Spleen (tissue), 11 donors: ENCODE data around the gene COL23A1. TPM values are rescaled to one million over a fixed set of nuclear protein-coding genes. Genes with fewer than 3 reads are reported as not detected.

ENCODE experiments used
- DNase-seq: peaks from one replicate; pipeline ENCODE4 v3.0.0-alpha.2; 2020
- H3K27ac ChIP-seq, 8 donors: fragments of 200-600 bp; sonication (generic) in 7 of 8; 1 replicate in 4 of 8; 2 replicates in 4 of 8; pipeline versions ENCODE4 v1.5.0 to v1.8.0; 2016 to 2021; ENCODE audit warnings: inconsistent platforms in 4 of 8, mild to moderate bottlenecking in 4 of 8, moderate library complexity in 1 of 8
- H3K27me3 ChIP-seq, 7 donors: fragments of 200-600 bp; sonication (generic) in 6 of 7; replicated peaks in 1 of 7; 1 replicate in 4 of 7; 2 replicates in 3 of 7; pipeline versions ENCODE4 v1.5.0 to v1.8.0; 2016 to 2021; ENCODE audit warnings: inconsistent platforms in 3 of 7, mild to moderate bottlenecking in 1 of 7
- H3K36me3 ChIP-seq, 6 donors: fragments of 200-600 bp; sonication (generic) in 5 of 6; 1 replicate in 4 of 6; 2 replicates in 2 of 6; pipeline versions ENCODE4 v1.5.0 to v1.8.0; 2016 to 2021; ENCODE audit warnings: inconsistent platforms in 2 of 6
- H3K4me1 ChIP-seq, 6 donors: fragments of 200-600 bp; sonication (generic) in 5 of 6; 1 replicate in 3 of 6; 2 replicates in 3 of 6; pipeline versions ENCODE4 v1.5.0 to v1.8.0; 2016 to 2021; ENCODE audit warnings: inconsistent platforms in 3 of 6
- H3K4me3 ChIP-seq, 8 donors: fragments of 200-600 bp; sonication (generic) in 7 of 8; 1 replicate in 4 of 8; 2 replicates in 4 of 8; pipeline versions ENCODE4 v1.5.0 to v1.8.0; 2016 to 2021; ENCODE audit warnings: inconsistent platforms in 4 of 8, mild to moderate bottlenecking in 4 of 8, moderate library complexity in 2 of 8
- H3K9me3 ChIP-seq, 8 donors: fragments of 200-600 bp; sonication (generic) in 7 of 8; 1 replicate in 4 of 8; 2 replicates in 4 of 8; pipeline versions ENCODE4 v1.5.0 to v1.8.0; 2016 to 2021; ENCODE audit warnings: inconsistent platforms in 4 of 8
- CTCF ChIP-seq, 11 experiments: fragments of 200-600 bp in 7 of 11; fragments of 450-650 bp in 4 of 11; sonication (generic) in 4 of 11; IDR thresholded peaks in 8 of 11; conservative IDR thresholded peaks in 3 of 11; 1 replicate in 7 of 11; 2 replicates in 4 of 11; pipeline versions ENCODE4 v1.4.0 to v1.8.0; 2016 to 2021; ENCODE audit warnings: antibody characterized with exemption in 11 of 11, inconsistent platforms in 4 of 11, mild to moderate bottlenecking in 1 of 11
- POLR2A ChIP-seq, 3 donors: fragments of 450-650 bp; IDR thresholded peaks; one replicate each; pipeline ENCODE4 v1.5.1; 2017; ENCODE audit warnings: antibody characterized with exemption in 3 of 3, mild to moderate bottlenecking in 1 of 3
- POLR2AphosphoS5 ChIP-seq, 3 donors: sonication (generic); formaldehyde crosslinking; IDR thresholded peaks; one replicate each; pipeline ENCODE4 v1.5.1; 2017; ENCODE audit warnings: antibody characterized with exemption in 3 of 3
- WGBS, 5 donors: extraction: QIAGEN DNeasy Blood & Tissue Kit in 3 of 5; methylation state at CpG; one replicate each; pipeline versions ENCODE4 v1.1.5 to v1.1.7; 2013 to 2018; 5-methylcytosine and 5-hydroxymethylcytosine counted together
- intact Hi-C: fragments of 100-400 bp; cut with DNase I; formaldehyde crosslinking; loops from one replicate; pipeline ENCODE4 v1.15.0; 2023; ENCODE audit warnings: low total_unique reads
- polyA plus RNA-seq, 3 donors: library from polyadenylated mRNA; stranded (reverse); fragments of 200-250 nt; gene quantifications; one replicate each; pipeline ENCODE4 v1.2.1, GENCODE V29; 2013
- total RNA-seq, 7 donors: library from RNA; depleted of rRNA in 3 of 7; stranded (reverse); fragments of >200 nt in 3 of 7; fragmentation: NEBNext Ultra II Directional in 4 of 7; extraction: Animal tissue kit (Norgen Biotek cat#: 25700) in 4 of 7; gene quantifications; one replicate each; pipeline versions ENCODE4 v1.1.0 to v1.2.1, GENCODE V29; 2016 to 2021
- donor health status: healthy with polysubstance abuse.
- donor health status: DM: no; HTN: no; CAD: no; lungs with moderate emphysema.
- donor health status: DM: no; HTN: no; CAD: no.
- donor health status: Bipolar disorder and iron deficiency.
- donor health status: healthy.
- donor health status: DM: no; HTN: no; CAD: no.
- donor health status: DM: yes; HTN: yes; CAD: no.

Gene COL23A1
- total and polyA plus RNA-seq, 10 donors = 0.63 to 3.8 (median 1.9) TPM

- Histone ChIP-seq H3K9me3 (no peaks in the 10 kb centered on the region), H3K4me3 (no peak overlapping the region), H3K27ac (no peak overlapping the region), H3K4me1 (peaks cover 0 to 61% (median 7%) of the 10 kb centered on the region in 6 donors), H3K27me3 (no peaks in the 10 kb centered on the region), H3K36me3 (peaks cover 0 to 100% (median 75%) of the 10 kb centered on the region in 6 donors)
- TF ChIP-seq POLR2A (IDR thresholded peaks at IDR 0.05) = no peak
- TF ChIP-seq POLR2AphosphoS5 (IDR thresholded peaks at IDR 0.05) = peak in 2 of 3 donors; percentile 5 to 46
- peak; percentile 59 for DNase-seq
- 89 to 99% (median 95%) methylated on average over 14 to 17 of the region's 17 CpGs for WGBS, 5 donors
- intact Hi-C loops = no loop called here
These were observed 365.8 kb downstream of the COL23A1 start for GRCh38 chr5:178224403-178224802.

- Histone ChIP-seq H3K4me3 (no peak overlapping the region), H3K4me1 (peaks cover 0 to 56% (median 3%) of the 10 kb centered on the region in 6 donors), H3K9me3 (no peaks in the 10 kb centered on the region), H3K27me3 (no peaks in the 10 kb centered on the region), H3K36me3 (peaks cover 0 to 100% (median 71%) of the 10 kb centered on the region in 6 donors), H3K27ac (no peak overlapping the region)
- TF ChIP-seq CTCF (IDR thresholded peaks at IDR 0.05 in 8 of 11, conservative IDR thresholded peaks at IDR 0.05 in 3 of 11) (no peak), POLR2AphosphoS5 (IDR thresholded peaks at IDR 0.05) (peak in 2 of 3 donors; percentile 18 to 71)
- peak; percentile 64 for DNase-seq
- WGBS, 5 donors = 80 to 90% (median 84%) methylated on average over 12 to 13 of the region's 13 CpGs
- intact Hi-C loops = no loop called here
These were observed 366.3 kb downstream of the COL23A1 start for GRCh38 chr5:178223828-178224335.

GRCh38 chr5:178223196-178223773 is 366.9 kb downstream of the COL23A1 start:
- no peak for TF ChIP-seq POLR2AphosphoS5 (IDR thresholded peaks at IDR 0.05)
- no peak for TF ChIP-seq CTCF (IDR thresholded peaks at IDR 0.05 in 8 of 11, conservative IDR thresholded peaks at IDR 0.05 in 3 of 11)
- no peak for TF ChIP-seq POLR2A (IDR thresholded peaks at IDR 0.05)
- H3K27me3 ChIP-seq = no peaks in the 10 kb centered on the region
- H3K4me1 ChIP-seq = peaks cover 0 to 50% (median 3%) of the 10 kb centered on the region in 6 donors
- H3K4me3 ChIP-seq = no peak overlapping the region
- 80 to 97% (median 94%) methylated on average over 5 of the region's 5 CpGs for WGBS, 5 donors
- H3K9me3 ChIP-seq = no peaks in the 10 kb centered on the region
- H3K27ac ChIP-seq = no peak overlapping the region
- intact Hi-C loops = no loop called here
- H3K36me3 ChIP-seq = peaks cover 0 to 100% (median 68%) of the 10 kb centered on the region in 6 donors
- DNase-seq = no peak

GRCh38 chr5:178222292-178222691 is 367.9 kb downstream of the COL23A1 start:
- peaks cover 0 to 41% (median 3%) of the 10 kb centered on the region in 6 donors for H3K4me1 ChIP-seq

GRCh38 chr5:178221853-178222252 is 368.3 kb downstream of the COL23A1 start:
- peaks cover 0 to 100% (median 60%) of the 10 kb centered on the region in 6 donors for H3K36me3 ChIP-seq
- H3K4me1 ChIP-seq = peaks cover 0 to 41% (median 5%) of the 10 kb centered on the region in 6 donors
- DNase-seq = no peak
- peak overlapping the region in 3 of 8 donors; percentile 21 to 63 (median 34) for H3K27ac ChIP-seq
- H3K27me3 ChIP-seq = no peaks in the 10 kb centered on the region
- WGBS, 5 donors = 76 to 97% (median 87%) methylated on average over 4 to 5 of the region's 5 CpGs
- H3K4me3 ChIP-seq = no peak overlapping the region
- H3K9me3 ChIP-seq = no peaks in the 10 kb centered on the region
- intact Hi-C loops = no loop called here
- TF ChIP-seq CTCF (IDR thresholded peaks at IDR 0.05 in 8 of 11, conservative IDR thresholded peaks at IDR 0.05 in 3 of 11) (no peak), POLR2AphosphoS5 (IDR thresholded peaks at IDR 0.05) (no peak), POLR2A (IDR thresholded peaks at IDR 0.05) (no peak)

More at GRCh38 chr5:178222292-178222691, 367.9 kb downstream of the COL23A1 start:
- Histone ChIP-seq H3K27me3 (no peaks in the 10 kb centered on the region), H3K27ac (no peak overlapping the region), H3K4me3 (no peak overlapping the region), H3K9me3 (no peaks in the 10 kb centered on the region), H3K36me3 (peaks cover 0 to 100% (median 62%) of the 10 kb centered on the region in 6 donors)
- 96 to 98% (median 97%) methylated on average over 15 of the region's 15 CpGs for WGBS, 5 donors
- no peak for DNase-seq
- intact Hi-C loops = no loop called here
- TF ChIP-seq POLR2A (IDR thresholded peaks at IDR 0.05) = no peak
- peak in 2 of 3 donors; percentile 21 to 74 for TF ChIP-seq POLR2AphosphoS5 (IDR thresholded peaks at IDR 0.05)
